K562 (cell line): ENCODE measurements around the gene MYL4. TPM values are rescaled to one million over a fixed set of nuclear protein-coding genes. Genes with fewer than 3 reads are reported as not detected.
A peak's percentile ranks its signal among the peaks of the same experiment; 100 is the strongest.

Source experiments
- ATF3 ChIP-seq, 2 experiments: fragments of 450-650 bp in 1 of 2; sonication (generic) in 1 of 2; formaldehyde crosslinking in 1 of 2; IDR thresholded peaks in 1 of 2; conservative IDR thresholded peaks in 1 of 2; 2 replicates each; pipeline versions ENCODE4 v1.6.1 to v1.8.1; 2016 to 2023; ENCODE audit warnings: mild to moderate bottlenecking in 2 of 2, moderate library complexity in 2 of 2, inconsistent platforms in 1 of 2, missing genetic modification reagents in 1 of 2
- CEBPZ ChIP-seq: fragments of 150-350 bp; IDR thresholded peaks from 2 replicates; pipeline ENCODE4 v1.6.1; 2014; ENCODE audit warnings: low read depth, mild to moderate bottlenecking, low read length, borderline replicate concordance
- GTF2E2 ChIP-seq: fragments of 200-800 bp; sonication (Bioruptor generic); IDR thresholded peaks from 2 replicates; pipeline ENCODE4 v1.6.1; 2016; ENCODE audit warnings: missing genetic modification characterization, missing compliant biosample characterization
- HNRNPK ChIP-seq: fragments of 200-400 bp; formaldehyde crosslinking; IDR thresholded peaks from one replicate; pipeline ENCODE4 v1.6.1; 2018; ENCODE audit warnings: mild to moderate bottlenecking, low read depth, low read length; ENCODE audit not compliant: poor library complexity, severe bottlenecking
- HNRNPLL ChIP-seq: fragments of 200-400 bp; formaldehyde crosslinking; IDR thresholded peaks from 2 replicates; pipeline ENCODE4 v1.6.1; 2017; ENCODE audit warnings: low read length, low read depth, mild to moderate bottlenecking; ENCODE audit not compliant: poor library complexity, severe bottlenecking
- MCM5 ChIP-seq: fragments of 450-650 bp; IDR thresholded peaks from 2 replicates; pipeline ENCODE4 v1.6.1; 2016; ENCODE audit warnings: low read depth
- MTA3 ChIP-seq: fragments of 450-650 bp; formaldehyde crosslinking; IDR thresholded peaks from 2 replicates; pipeline ENCODE4 v1.6.1; 2017; ENCODE audit warnings: mild to moderate bottlenecking, borderline replicate concordance
- MYBL2 ChIP-seq, 2 experiments: fragments of 450-650 bp in 1 of 2; sonication (generic) in 1 of 2; formaldehyde crosslinking in 1 of 2; IDR thresholded peaks; 2 replicates each; pipeline versions ENCODE4 v1.6.1 to v1.8.1; 2017 to 2022; ENCODE audit warnings: borderline replicate concordance in 1 of 2, inconsistent platforms in 1 of 2, low read depth in 1 of 2, mild to moderate bottlenecking in 1 of 2, missing genetic modification reagents in 1 of 2, moderate library complexity in 1 of 2
- NR2C1 ChIP-seq, 2 experiments: fragments of 450-650 bp; IDR thresholded peaks; 2 replicates each; pipeline ENCODE4 v1.6.1; 2017; ENCODE audit warnings: mild to moderate bottlenecking in 2 of 2, antibody characterized with exemption in 1 of 2, inconsistent platforms in 1 of 2, missing compliant biosample characterization in 1 of 2, missing genetic modification characterization in 1 of 2
- NR2C2 ChIP-seq, 2 experiments: fragments of 200-800 bp in 1 of 2; sonication (Bioruptor generic) in 1 of 2; sonication (generic) in 1 of 2; formaldehyde crosslinking in 1 of 2; IDR thresholded peaks; 2 replicates each; pipeline versions ENCODE4 v1.6.1 to v1.8.0; 2016 to 2022; ENCODE audit warnings: mild to moderate bottlenecking in 1 of 2, missing compliant biosample characterization in 1 of 2, missing genetic modification characterization in 1 of 2, missing genetic modification reagents in 1 of 2
- PHF20 ChIP-seq: fragments of 450-650 bp; IDR thresholded peaks from 2 replicates; pipeline ENCODE4 v1.6.1; 2018; ENCODE audit not compliant: partially characterized antibody
- POU5F1 ChIP-seq: fragments of 150-350 bp; IDR thresholded peaks from 2 replicates; pipeline ENCODE4 v1.6.1; 2014; ENCODE audit warnings: borderline replicate concordance, low read length, low read depth, mild to moderate bottlenecking; ENCODE audit not compliant: partially characterized antibody
- RBFOX2 ChIP-seq: fragments of 200-400 bp; formaldehyde crosslinking; IDR thresholded peaks from 2 replicates; pipeline ENCODE4 v1.6.1; 2017; ENCODE audit warnings: low read depth, mild to moderate bottlenecking, low read length, moderate library complexity
- RBM17 ChIP-seq: fragments of 200-400 bp; formaldehyde crosslinking; IDR thresholded peaks from 2 replicates; pipeline ENCODE4 v1.6.1; 2017; ENCODE audit warnings: low read depth, mild to moderate bottlenecking, low read length, borderline replicate concordance
- RCOR1 ChIP-seq, 2 experiments: IDR thresholded peaks; 2 replicates each; pipeline ENCODE4 v1.6.1; 2012; ENCODE audit warnings: low read depth in 2 of 2, low read length in 2 of 2, borderline replicate concordance in 1 of 2, improper control_type of control experiment in 1 of 2
- SMARCB1 ChIP-seq: IDR thresholded peaks from 2 replicates; pipeline ENCODE4 v1.6.1; 2011; ENCODE audit warnings: improper control_type of control experiment, low read depth; ENCODE audit not compliant: insufficient read length
- TAF7 ChIP-seq: fragments of 450-650 bp; IDR thresholded peaks from 2 replicates; pipeline ENCODE4 v1.6.1; 2016; ENCODE audit warnings: missing genetic modification characterization, missing compliant biosample characterization
- WHSC1 ChIP-seq: IDR thresholded peaks from one replicate; pipeline ENCODE4 v1.6.1; 2012; ENCODE audit warnings: low read length, control low read depth, inconsistent platforms
- ZBTB17 ChIP-seq: fragments of 450-650 bp; formaldehyde crosslinking; IDR thresholded peaks from 2 replicates; pipeline ENCODE4 v1.4.0; 2020; ENCODE audit warnings: mild to moderate bottlenecking
- ZNF143 ChIP-seq: sonication (generic); formaldehyde crosslinking; IDR thresholded peaks from 2 replicates; pipeline ENCODE4 v1.9.0; 2022; ENCODE audit warnings: mild to moderate bottlenecking, missing genetic modification reagents
- polyA plus RNA-seq, 8 experiments: library from polyadenylated mRNA; depleted of rRNA in 4 of 8; stranded (reverse) in 5 of 8; unstranded in 3 of 8; fragments of >200 nt; fragmentation: Nextera tagmentation in 2 of 8; fragmentation: Illumina TruSeq in 1 of 8; extraction: Ambion mirVana in 2 of 8; extraction: Trizol in 1 of 8; gene quantifications; 2 replicates each; pipeline versions ENCODE4 v1.2.1 to v1.2.3, GENCODE V29; 2011 to 2014; ENCODE audit warnings: inconsistent platforms in 1 of 8, missing spikeins in 1 of 8
- total RNA-seq, 7 experiments: library from RNA; depleted of rRNA in 6 of 7; stranded (reverse); fragments of >200 nt in 6 of 7; fragmentation: Illumina TruSeq in 2 of 7; extraction: Trizol in 2 of 7; gene quantifications; 2 replicates each; pipeline versions ENCODE4 v1.2.1 to v1.2.3, GENCODE V29; 2011 to 2021; ENCODE audit warnings: low replicate concordance in 1 of 7
- TF ChIP-seq, protein P1 (sequence below): IDR thresholded peaks from 2 replicates; pipeline ENCODE4 v1.6.1; 2012; ENCODE audit warnings: low read depth, low read length, improper control_type of control experiment, borderline replicate concordance

The MYL4 gene
- total and polyA plus RNA-seq, 9 of the 15 experiments (the other 6 are each of a cell fraction or from before 2014, with no cell fraction given), result 117 to 423 (median 221) TPM

DNA sequence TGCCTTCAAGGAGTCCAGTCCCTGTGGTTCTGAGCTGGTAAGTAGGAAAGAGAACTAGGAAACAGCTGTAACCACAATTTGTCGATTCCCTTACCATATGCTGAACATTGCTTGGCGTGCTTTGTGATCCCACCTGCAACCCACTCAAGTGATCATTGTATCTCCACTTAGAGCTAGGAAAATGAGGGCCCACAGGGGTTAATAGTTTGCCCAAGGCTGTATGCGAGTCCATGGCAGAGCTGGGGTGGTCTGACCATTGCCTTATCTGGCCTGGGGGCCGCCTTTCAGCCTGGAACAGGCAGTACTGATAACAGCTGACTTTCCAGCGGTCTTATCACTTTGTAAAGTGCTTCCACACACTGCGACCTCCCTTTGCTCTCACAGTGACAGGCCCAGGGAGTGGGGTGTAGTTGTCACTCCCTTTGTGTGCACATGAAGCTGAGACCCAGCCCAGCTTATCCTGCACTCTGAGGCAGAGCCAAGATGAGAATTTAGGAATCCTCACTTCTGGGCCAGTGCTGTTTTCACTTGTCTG lies 9.8 kb downstream of the MYL4 start (continued):
- TF ChIP-seq HNRNPK (no peak), WHSC1 (no peak), MYBL2 (IDR thresholded peaks at IDR 0.05; ENCODE audit: low read depth) (no peak), MYBL2 (CRISPR knock-in tag; IDR thresholded peaks at IDR 0.05; ENCODE audit: borderline replicate concordance) (no peak), RBM17 (no peak), CEBPZ (no peak), ZBTB17 (CRISPR knock-in tag) (peak; percentile 61; the same call in 1 of the 2 replicates), NR2C1 (IDR thresholded peaks at IDR 0.05) (no peak), NR2C1 (tag; IDR thresholded peaks at IDR 0.05) (no peak), NR2C2 (CRISPR knock-in tag; IDR thresholded peaks at IDR 0.05) (no peak), NR2C2 (tag; IDR thresholded peaks at IDR 0.05) (peak; percentile 43; the same call in 1 of the 2 replicates), MCM5 (no peak), SMARCB1 (no peak), HNRNPLL (no peak), PHF20 (no peak), GTF2E2 (tag) (no peak), MTA3 (peak; percentile 95), RBFOX2 (peak; percentile 44), ZNF143 (CRISPR knock-in tag) (no peak), ATF3 (IDR thresholded peaks at IDR 0.05) (no peak), ATF3 (CRISPR knock-in tag; conservative IDR thresholded peaks at IDR 0.05) (no peak), POU5F1 (no peak), RCOR1 (IDR thresholded peaks at IDR 0.05; ENCODE audit: borderline replicate concordance in 1 of 2, low read depth in 2 of 2, low read length in 2 of 2) (peak in 1 of 2 experiments; percentile 70; a peak in 1 of 4 replicates), TAF7 (no peak)
- TF ChIP-seq, protein P1, sequence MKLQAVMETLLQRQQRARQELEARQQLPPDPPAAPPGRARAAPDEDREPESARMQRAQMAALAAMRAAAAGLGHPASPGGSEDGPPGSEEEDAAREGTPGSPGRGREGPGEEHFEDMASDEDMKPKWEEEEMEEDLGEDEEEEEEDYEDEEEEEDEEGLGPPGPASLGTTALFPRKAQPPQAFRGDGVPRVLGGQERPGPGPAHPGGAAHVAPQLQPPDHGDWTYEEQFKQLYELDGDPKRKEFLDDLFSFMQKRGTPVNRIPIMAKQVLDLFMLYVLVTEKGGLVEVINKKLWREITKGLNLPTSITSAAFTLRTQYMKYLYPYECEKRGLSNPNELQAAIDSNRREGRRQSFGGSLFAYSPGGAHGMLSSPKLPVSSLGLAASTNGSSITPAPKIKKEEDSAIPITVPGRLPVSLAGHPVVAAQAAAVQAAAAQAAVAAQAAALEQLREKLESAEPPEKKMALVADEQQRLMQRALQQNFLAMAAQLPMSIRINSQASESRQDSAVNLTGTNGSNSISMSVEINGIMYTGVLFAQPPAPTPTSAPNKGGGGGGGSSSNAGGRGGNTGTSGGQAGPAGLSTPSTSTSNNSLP, result no peak
